IMR-90 (cell line): ENCODE data around the gene NT5C1B. TPM values are rescaled to one million over a fixed set of nuclear protein-coding genes. Genes with fewer than 3 reads are reported as not detected.

Source experiments
- ATAC-seq: fragments of 200-7000 bp; cut with Tn5 transposase; 2 replicates; pipeline ENCODE4 v1.9.1; 2020; ENCODE audit warnings: low read depth, mild to moderate bottlenecking, moderate library complexity
- BruUV-seq: library from RNA; stranded (reverse); fragments of 400-500 nt; replicated peaks from 2 replicates; lab custom pipeline; 2021; lab: Mats Ljungman, UMichigan
- CTCF ChIA-PET: fragments of 300-600 bp; formaldehyde crosslinking; extraction: SDS; loops from one replicate; lab custom pipeline; 2021; ENCODE audit warnings: antibody characterized with exemption; lab: Yijun Ruan, JAX
- POLR2A ChIA-PET: fragments of 300-600 bp; sonication (Branson Sonifier 250); formaldehyde crosslinking; loops from one replicate; lab custom pipeline; 2022; ENCODE audit warnings: antibody characterized with exemption; ENCODE audit not compliant: unreplicated experiment; lab: Charles Lee
- DNase-seq: peaks from one replicate; pipeline ENCODE4 v3.0.0; 2013
- H2AFZ ChIP-seq: replicated peaks from 2 replicates; pipeline ENCODE3; 2013; ENCODE audit warnings: low read length, mild to moderate bottlenecking; ENCODE audit not compliant: poor library complexity
- H2AK5ac ChIP-seq: 2 replicates; pipeline ENCODE4 v1.6.1; 2013; ENCODE audit warnings: low read depth, low read length, inconsistent platforms
- H2AK9ac ChIP-seq: replicated peaks from 2 replicates; pipeline ENCODE3; 2013; ENCODE audit warnings: mild to moderate bottlenecking, low read depth, low read length, moderate library complexity; ENCODE audit not compliant: poor library complexity
- H2BK120ac ChIP-seq: 2 replicates; pipeline ENCODE4 v1.6.1; 2013; ENCODE audit warnings: low read depth, low read length, inconsistent platforms
- H2BK15ac ChIP-seq: 3 replicates; pipeline ENCODE4 v1.6.1; 2013; ENCODE audit warnings: low read depth, low read length, inconsistent platforms
- H2BK20ac ChIP-seq: 2 replicates; pipeline ENCODE4 v1.6.1; 2013; ENCODE audit warnings: low read depth, mild to moderate bottlenecking, inconsistent platforms, low read length, moderate library complexity
- H2BK5ac ChIP-seq: 2 replicates; pipeline ENCODE4 v1.6.1; 2013; ENCODE audit warnings: mild to moderate bottlenecking, low read depth, low read length, inconsistent platforms; ENCODE audit not compliant: poor library complexity, severe bottlenecking
- H3K14ac ChIP-seq: replicated peaks from 2 replicates; pipeline ENCODE4 v1.6.1; 2013; ENCODE audit warnings: low read depth, low read length, inconsistent platforms
- H3K18ac ChIP-seq: 2 replicates; pipeline ENCODE4 v1.6.1; 2013; ENCODE audit warnings: low read depth, low read length, control low read depth
- H3K23ac ChIP-seq: 2 replicates; pipeline ENCODE4 v1.6.1; 2013; ENCODE audit warnings: low read depth, low read length, inconsistent platforms
- H3K27ac ChIP-seq: 2 replicates; pipeline ENCODE4 v1.5.1; 2013; ENCODE audit warnings: mild to moderate bottlenecking, control low read depth, low read length; ENCODE audit not compliant: insufficient read depth
- H3K27me3 ChIP-seq: 2 replicates; pipeline ENCODE4 v1.6.1; 2013; ENCODE audit warnings: low read length; ENCODE audit not compliant: control insufficient read depth, insufficient read depth
- H3K36me3 ChIP-seq: 2 replicates; pipeline ENCODE4 v1.6.1; 2013; ENCODE audit warnings: low read length, mixed read lengths; ENCODE audit not compliant: control insufficient read depth, insufficient read depth
- H3K4ac ChIP-seq: 2 replicates; pipeline ENCODE4 v1.6.1; 2013; ENCODE audit warnings: low read depth, low read length, inconsistent platforms
- H3K4me1 ChIP-seq: 2 replicates; pipeline ENCODE4 v1.6.1; 2013; ENCODE audit warnings: low read length, mixed read lengths; ENCODE audit not compliant: control insufficient read depth, insufficient read depth
- H3K4me2 ChIP-seq: 2 replicates; pipeline ENCODE4 v1.6.1; 2013; ENCODE audit warnings: low read depth, mild to moderate bottlenecking, control low read depth, low read length, moderate library complexity
- H3K4me3 ChIP-seq: 2 replicates; pipeline ENCODE4 v1.5.1; 2013; ENCODE audit warnings: low read depth, mild to moderate bottlenecking, control low read depth, low read length, moderate library complexity; ENCODE audit not compliant: insufficient read depth
- H3K56ac ChIP-seq: 2 replicates; pipeline ENCODE4 v1.6.1; 2013; ENCODE audit warnings: low read length, inconsistent platforms; ENCODE audit not compliant: insufficient read depth; ENCODE audit errors: extremely low read depth
- H3K79me1 ChIP-seq, 2 experiments: 2 replicates each; pipeline ENCODE4 v1.6.1; 2013; ENCODE audit warnings: low read length in 2 of 2, inconsistent platforms in 1 of 2, low read depth in 1 of 2
- H3K9ac ChIP-seq: 2 replicates; pipeline ENCODE4 v1.6.1; 2013; ENCODE audit warnings: low read depth, low read length, control low read depth
- H3K9me1 ChIP-seq: 2 replicates; pipeline ENCODE4 v1.6.1; 2013; ENCODE audit warnings: low read length, inconsistent platforms; ENCODE audit not compliant: insufficient read depth
- H3K9me3 ChIP-seq: 2 replicates; pipeline ENCODE4 v1.6.1; 2013; ENCODE audit warnings: low read length; ENCODE audit not compliant: control insufficient read depth, insufficient read depth
- H4K20me1 ChIP-seq: 2 replicates; pipeline ENCODE4 v1.6.1; 2013; ENCODE audit warnings: low read length, inconsistent platforms; ENCODE audit not compliant: insufficient read depth
- H4K5ac ChIP-seq: 2 replicates; pipeline ENCODE4 v1.6.1; 2013; ENCODE audit warnings: mild to moderate bottlenecking, low read depth, low read length, control low read depth
- H4K8ac ChIP-seq, 2 experiments: 2 replicates each; pipeline ENCODE4 v1.6.1; 2013; ENCODE audit warnings: low read depth in 2 of 2, low read length in 2 of 2, control low read depth in 1 of 2, inconsistent platforms in 1 of 2
- H4K91ac ChIP-seq: 2 replicates; pipeline ENCODE4 v1.6.1; 2013; ENCODE audit warnings: low read depth, low read length, inconsistent platforms; ENCODE audit not compliant: insufficient read depth
- BHLHE40 ChIP-seq: fragments of 150-350 bp; IDR thresholded peaks from 2 replicates; pipeline ENCODE4 v1.6.1; 2016; ENCODE audit warnings: mild to moderate bottlenecking, low read depth, low read length
- FOS ChIP-seq: fragments of 150-350 bp; IDR thresholded peaks from 2 replicates; pipeline ENCODE4 v1.6.1; 2016; ENCODE audit warnings: low read depth, low read length
- WGBS, 2 experiments: methylation state at CpG; one replicate each; pipeline versions ENCODE4 v1.1.5 to v1.1.7; 2013; ENCODE audit warnings: missing lambda C conversion rate in 2 of 2; ENCODE audit not compliant: insufficient read length in 1 of 2; ENCODE audit errors: extremely low coverage in 2 of 2; 5-methylcytosine and 5-hydroxymethylcytosine counted together
- dilution Hi-C: fragments of 300-500 bp; cut with HindIII; formaldehyde crosslinking; loops from one replicate; pipeline ENCODE4 v1.14.3; 2018; ENCODE audit warnings: low sequenced_read_pairs; ENCODE audit not compliant: unreplicated experiment
- in situ Hi-C: fragments of 300-500 bp; cut with MboI; formaldehyde crosslinking; loops from 3 replicates; pipeline ENCODE4 v1.14.3; 2019; ENCODE audit warnings: low sequenced_read_pairs, inconsistent platforms, mixed read lengths
- intact Hi-C: fragments of 100-400 bp; cut with micrococcal nuclease; formaldehyde crosslinking; loops from 2 replicates; pipeline ENCODE4 v1.10.0; 2022
- polyA plus RNA-seq, 3 experiments: library from polyadenylated mRNA; depleted of rRNA; stranded (reverse); fragments of >200 nt; gene quantifications; 2 replicates each; pipeline ENCODE4 v1.2.3, GENCODE V29; 2012; ENCODE audit warnings: low replicate concordance in 1 of 3
- total RNA-seq: library from RNA; depleted of rRNA; stranded (reverse); fragments of >200 nt; gene quantifications from 2 replicates; pipeline ENCODE4 v1.2.3, GENCODE V29; 2012

The NT5C1B gene
- total and polyA plus RNA-seq, 2 of the 4 experiments (the other 2 are of a cell fraction) = not detected

DNA sequence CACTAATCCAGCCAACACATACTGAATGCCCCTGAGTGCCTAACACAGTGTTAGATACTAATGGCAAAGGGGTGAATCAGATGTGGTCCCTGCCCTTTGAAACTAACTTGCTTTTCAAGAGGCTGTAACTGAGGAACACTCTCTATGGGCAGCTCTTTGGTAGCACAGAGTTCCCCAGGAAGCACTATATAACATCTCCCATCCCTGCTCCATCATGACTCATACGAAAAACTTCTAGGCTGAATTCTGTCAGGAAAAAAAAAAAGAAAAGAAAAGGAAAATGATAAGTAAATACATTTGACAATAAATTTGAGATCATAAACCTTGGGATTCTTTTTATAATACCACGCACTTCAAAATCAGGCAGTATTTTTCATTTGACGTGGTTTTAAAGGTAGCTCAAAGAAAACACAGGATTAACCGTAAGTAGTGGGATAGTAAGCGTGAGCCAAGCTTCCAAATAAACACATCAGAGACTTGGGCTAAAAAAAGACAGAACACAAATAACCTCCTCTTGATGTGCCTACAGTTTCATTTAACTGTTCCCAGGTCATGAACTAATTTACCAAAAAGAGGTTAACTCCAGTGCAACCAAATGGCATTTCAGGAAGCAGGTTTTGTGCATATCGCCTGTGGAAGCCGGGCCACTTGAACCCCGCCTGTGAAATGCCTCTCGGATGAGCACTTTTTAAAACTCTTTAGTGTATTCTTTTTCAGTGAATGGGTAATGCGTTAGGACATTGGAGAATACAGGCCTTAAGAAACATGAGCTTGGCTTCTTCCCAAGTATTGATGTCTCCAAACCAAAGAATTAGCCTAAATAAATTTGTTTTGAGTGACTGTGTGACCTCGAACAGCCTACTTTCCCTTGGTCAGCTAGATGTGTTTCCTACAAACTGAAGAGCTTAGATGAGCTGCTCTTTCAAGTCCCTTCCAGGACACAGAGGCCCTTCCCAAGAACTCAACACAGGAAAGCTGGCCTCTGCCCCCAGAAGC, 71.0 kb downstream of the NT5C1B start:
- Histone ChIP-seq H3K4me2 (peak overlapping the region; percentile 69), H4K91ac (peak overlapping the region; percentile 95), H2BK20ac (peak overlapping the region; percentile 99), H3K14ac (peak overlapping the region; percentile 93), H2AK9ac (no peak overlapping the region), H3K27me3 (no peaks in the 10 kb centered on the region), H3K4ac (peak overlapping the region; percentile 99), H3K4me3 (no peak overlapping the region), H3K9me3 (no peaks in the 10 kb centered on the region), H3K79me1 (no peaks in the 10 kb centered on the region), H2BK120ac (peak overlapping the region; percentile 99), H4K20me1 (no peaks in the 10 kb centered on the region), H2BK15ac (peak overlapping the region; percentile 80; the same call in 2 of the 3 replicates), H4K8ac (peak overlapping the region; percentile 15 to 90; a peak in 3 of 4 replicates), H3K27ac (peak overlapping the region; percentile 51; the same call in 1 of the 2 replicates), H2AFZ (peak overlapping the region; percentile 81), H4K5ac (peak overlapping the region; percentile 93), H2AK5ac (peak overlapping the region; percentile 90; the same call in 1 of the 2 replicates), H3K23ac (peak overlapping the region; percentile 96), H3K9me1 (peaks cover 23% of the 10 kb centered on the region), H3K4me1 (peaks cover 33% of the 10 kb centered on the region), H2BK5ac (peak overlapping the region; percentile 92), H3K36me3 (no peaks in the 10 kb centered on the region), H3K56ac (peak overlapping the region; percentile 55), H3K9ac (no peak overlapping the region), H3K18ac (peak overlapping the region; percentile 98)
- in situ Hi-C loops = loop anchor here (25.0 kb wide), 1 partner anchor 1144 kb away; no protein-coding TSS in a partner anchor
- BruUV-seq = no TSS peak
- intact Hi-C loops = loop anchor here (5.0 kb wide), 1 partner anchor 131 kb away; no protein-coding TSS in a partner anchor
- dilution Hi-C loops = no loop called here
- ATAC-seq (peak; percentile 35; the same call in 1 of the 2 replicates), DNase-seq (peak; percentile 63)
- WGBS, 2 experiments = no CpG with 5 or more reads among the region's 11 CpGs
- no peak for TF ChIP-seq BHLHE40
- peak; percentile 58 for TF ChIP-seq FOS
- POLR2A ChIA-PET = no interaction called here
- CTCF ChIA-PET = interaction anchor here (0.7 to 1.9 kb wide), 3 partner anchors 10 to 837 kb away, joined by 3 to 6 read pairs (median 4); no protein-coding TSS in a partner anchor
